ENCODE results near the gene LIPF.

LIPF gene

GRCh38 chr10:88676283-88677060, 12.2 kb downstream of the LIPF start:
- Histone ChIP-seq H3K4me3 (replicated peaks; ENCODE audit: low read depth, low read length) (no peak overlapping the region), H3K27me3 (replicated peaks; ENCODE audit: control insufficient read depth, insufficient read depth, low read length) (no peaks in the 10 kb centered on the region), H3K36me3 (ENCODE audit: control insufficient read depth, insufficient read depth, low read length) (no peaks in the 10 kb centered on the region)
- no peak for DNase-seq (ENCODE audit: extremely low read depth, insufficient read length)
- no peak for TF ChIP-seq CTCF (IDR thresholded peaks at IDR 0.05; ENCODE audit: insufficient read depth, low read length, poor library complexity, severe bottlenecking)

- Histone ChIP-seq H3K27me3 (replicated peaks; ENCODE audit: control insufficient read depth, insufficient read depth, low read length) (no peaks in the 10 kb centered on the region), H3K36me3 (ENCODE audit: control insufficient read depth, insufficient read depth, low read length) (no peaks in the 10 kb centered on the region), H3K4me3 (replicated peaks; ENCODE audit: low read depth, low read length) (no peak overlapping the region)
- TF ChIP-seq CTCF (IDR thresholded peaks at IDR 0.05; ENCODE audit: insufficient read depth, low read length, poor library complexity, severe bottlenecking): no peak
- no peak for DNase-seq (ENCODE audit: extremely low read depth, insufficient read length)
Observed at GRCh38 chr10:88680958-88681357, 16.7 kb downstream of the LIPF start.

GRCh38 chr10:88682491-88682890, 18.2 kb downstream of the LIPF start:
- H3K27me3 ChIP-seq (replicated peaks; ENCODE audit: control insufficient read depth, insufficient read depth, low read length): no peaks in the 10 kb centered on the region
- TF ChIP-seq CTCF (IDR thresholded peaks at IDR 0.05; ENCODE audit: insufficient read depth, low read length, poor library complexity, severe bottlenecking): no peak
- no peak for DNase-seq (ENCODE audit: extremely low read depth, insufficient read length)
- H3K36me3 ChIP-seq (ENCODE audit: control insufficient read depth, insufficient read depth, low read length): no peaks in the 10 kb centered on the region
- no peak overlapping the region for H3K4me3 ChIP-seq (replicated peaks; ENCODE audit: low read depth, low read length)

GRCh38 chr10:88687853-88688467, 23.7 kb downstream of the LIPF start:
- no peak overlapping the region for H3K4me3 ChIP-seq (replicated peaks; ENCODE audit: low read depth, low read length)
- H3K27me3 ChIP-seq (replicated peaks; ENCODE audit: control insufficient read depth, insufficient read depth, low read length): no peaks in the 10 kb centered on the region
- TF ChIP-seq CTCF (IDR thresholded peaks at IDR 0.05; ENCODE audit: insufficient read depth, low read length, poor library complexity, severe bottlenecking): peak; percentile 73
- H3K36me3 ChIP-seq (ENCODE audit: control insufficient read depth, insufficient read depth, low read length): no peaks in the 10 kb centered on the region
- DNase-seq (ENCODE audit: extremely low read depth, insufficient read length): no peak

- Histone ChIP-seq H3K4me3 (replicated peaks; ENCODE audit: low read depth, low read length) (no peak overlapping the region), H3K27me3 (replicated peaks; ENCODE audit: control insufficient read depth, insufficient read depth, low read length) (no peaks in the 10 kb centered on the region), H3K36me3 (ENCODE audit: control insufficient read depth, insufficient read depth, low read length) (no peaks in the 10 kb centered on the region)
- no peak for DNase-seq (ENCODE audit: extremely low read depth, insufficient read length)
- TF ChIP-seq CTCF (IDR thresholded peaks at IDR 0.05; ENCODE audit: insufficient read depth, low read length, poor library complexity, severe bottlenecking): no peak
Observed at GRCh38 chr10:88689366-88689765, 25.1 kb downstream of the LIPF start.

Data from GM06990 (cell line).